ENCODE measurements around the gene ALOX5. TPM values are rescaled to one million over a fixed set of nuclear protein-coding genes. Genes with fewer than 3 reads are reported as not detected.
"Not testable (repeated sequence)": the region's sequence is repeated elsewhere in the genome, so short reads cannot be mapped to it uniquely, and the experiment has no call there.

The ALOX5 gene
- total RNA-seq, 1 donor from 2014 or later, result 1.2 TPM

GRCh38 chr10:45399113-45399512, 25.1 kb downstream of the ALOX5 start:
- no peak for DNase-seq (ENCODE audit: low spot score in 2 of 2)
- no peak for FAIRE-seq

GRCh38 chr10:45403151-45403550, 29.1 kb downstream of the ALOX5 start:
- DNase-seq (ENCODE audit: low spot score in 2 of 2) (no peak), FAIRE-seq (no peak)

- FAIRE-seq (no peak), DNase-seq (ENCODE audit: low spot score in 2 of 2) (no peak)
Measured at GRCh38 chr10:45404087-45404769, 30.2 kb downstream of the ALOX5 start.

- DNase-seq (ENCODE audit: low spot score in 2 of 2), result no peak
- no peak for FAIRE-seq
Measured at GRCh38 chr10:45404770-45405120, 30.7 kb downstream of the ALOX5 start.

- DNase-seq (ENCODE audit: low spot score in 2 of 2) (no peak), FAIRE-seq (no peak)
Measured at GRCh38 chr10:45407542-45407941, 33.5 kb downstream of the ALOX5 start.

GRCh38 chr10:45408421-45409319, 34.7 kb downstream of the ALOX5 start:
- FAIRE-seq, result no peak
- no peak for DNase-seq (ENCODE audit: low spot score in 2 of 2)

- not testable (repeated sequence) for DNase-seq (ENCODE audit: low spot score in 2 of 2); FAIRE-seq
Measured at GRCh38 chr10:45409347-45409746, 35.3 kb downstream of the ALOX5 start.

GRCh38 chr10:45409782-45410181, 35.8 kb downstream of the ALOX5 start:
- DNase-seq (ENCODE audit: low spot score in 2 of 2) (no peak), FAIRE-seq (no peak)

GRCh38 chr10:45410489-45410806, 36.4 kb downstream of the ALOX5 start:
- no peak for DNase-seq (ENCODE audit: low spot score in 2 of 2)
- no peak for FAIRE-seq

- no peak for FAIRE-seq
- DNase-seq (ENCODE audit: low spot score in 2 of 2), result no peak
Measured at GRCh38 chr10:45410807-45411606, 37.0 kb downstream of the ALOX5 start.

- FAIRE-seq, result no peak
- DNase-seq (ENCODE audit: low spot score in 2 of 2), result no peak
Measured at GRCh38 chr10:45411607-45411940, 37.6 kb downstream of the ALOX5 start.

- not testable (repeated sequence) for DNase-seq (ENCODE audit: low spot score in 2 of 2); FAIRE-seq
Measured at GRCh38 chr10:45415062-45415461, 41.0 kb downstream of the ALOX5 start.

GRCh38 chr10:45416603-45417002, 42.6 kb downstream of the ALOX5 start:
- FAIRE-seq, result no peak

GRCh38 chr10:45417746-45418145, 43.7 kb downstream of the ALOX5 start:
- DNase-seq (ENCODE audit: low spot score in 2 of 2), result no peak
- no peak for FAIRE-seq

More at GRCh38 chr10:45416603-45417002, 42.6 kb downstream of the ALOX5 start:
- DNase-seq (ENCODE audit: low spot score in 2 of 2), result no peak

- DNase-seq (ENCODE audit: low spot score in 2 of 2) (peak in 1 of 2 donors; percentile 46), FAIRE-seq (no peak)
Measured at GRCh38 chr10:45418417-45418848, 44.4 kb downstream of the ALOX5 start.

- FAIRE-seq, result no peak
- peak in 1 of 2 donors; percentile 62 for DNase-seq (ENCODE audit: low spot score in 2 of 2)
Measured at GRCh38 chr10:45418849-45419675, 45.0 kb downstream of the ALOX5 start.

- DNase-seq (ENCODE audit: low spot score in 2 of 2) (no peak), FAIRE-seq (no peak)
Measured at GRCh38 chr10:45419676-45420025, 45.6 kb downstream of the ALOX5 start.

GRCh38 chr10:45420453-45421192, 46.6 kb downstream of the ALOX5 start:
- DNase-seq (ENCODE audit: low spot score in 2 of 2), result peak in 1 of 2 donors; percentile 54
- FAIRE-seq, result no peak

- DNase-seq (ENCODE audit: low spot score in 2 of 2), result no peak
Measured at GRCh38 chr10:45421221-45422097, 47.4 kb downstream of the ALOX5 start.

More at GRCh38 chr10:45421221-45422097, 47.4 kb downstream of the ALOX5 start:
- FAIRE-seq, result no peak

Measured in frontal cortex (tissue), 4 donors.